Calu3 (cell line): ENCODE results near the gene OOSP2. TPM values are rescaled to one million over a fixed set of nuclear protein-coding genes. Genes with fewer than 3 reads are reported as not detected.

ENCODE experiments used
- BruUV-seq: library from RNA; stranded (reverse); fragments of 400-500 nt; replicated peaks from 2 replicates; lab custom pipeline; 2021; lab: Mats Ljungman, UMichigan
- CTCF ChIA-PET: fragments of 300-600 bp; sonication (Branson Sonifier 250); formaldehyde crosslinking; loops from one replicate; lab custom pipeline; 2022; ENCODE audit warnings: antibody characterized with exemption; lab: Charles Lee
- DNase-seq: peaks from one replicate; pipeline ENCODE4 v3.0.0; 2022
- H3K27ac Mint-ChIP-seq: one replicate; pipeline ENCODE4 v1.8.0; 2022; ENCODE audit warnings: mixed read lengths; ENCODE audit not compliant: unreplicated experiment
- H3K27me3 Mint-ChIP-seq: one replicate; pipeline ENCODE4 v1.8.0; 2022; ENCODE audit warnings: mixed read lengths; ENCODE audit not compliant: unreplicated experiment
- H3K36me3 Mint-ChIP-seq: one replicate; pipeline ENCODE4 v1.8.0; 2022; ENCODE audit warnings: mild to moderate bottlenecking, moderate library complexity, mixed read lengths; ENCODE audit not compliant: insufficient read depth, unreplicated experiment
- H3K4me1 Mint-ChIP-seq: one replicate; pipeline ENCODE4 v1.8.0; 2022; ENCODE audit warnings: mild to moderate bottlenecking, low read depth, mixed read lengths; ENCODE audit not compliant: unreplicated experiment
- H3K4me3 Mint-ChIP-seq: one replicate; pipeline ENCODE4 v1.8.0; 2022; ENCODE audit warnings: mild to moderate bottlenecking, low read depth, moderate library complexity, mixed read lengths; ENCODE audit not compliant: unreplicated experiment
- H3K9me3 Mint-ChIP-seq: one replicate; pipeline ENCODE4 v1.8.0; 2022; ENCODE audit warnings: low read depth, mixed read lengths; ENCODE audit not compliant: unreplicated experiment
- intact Hi-C: fragments of 100-400 bp; cut with micrococcal nuclease; formaldehyde crosslinking; loops from one replicate; pipeline ENCODE4 v1.10.0; 2022; ENCODE audit not compliant: unreplicated experiment
- total RNA-seq: library from RNA; stranded (reverse); gene quantifications from 2 replicates; pipeline ENCODE4 v1.2.3, GENCODE V29; 2022
- TF ChIP-seq, protein P1 (sequence below): fragments of 200-600 bp; IDR thresholded peaks from one replicate; pipeline ENCODE4 v1.8.0; 2022; ENCODE audit warnings: antibody characterized with exemption; ENCODE audit not compliant: unreplicated experiment

OOSP2 gene
- total RNA-seq, 1 experiment from 2014 or later, result not detected

DNA sequence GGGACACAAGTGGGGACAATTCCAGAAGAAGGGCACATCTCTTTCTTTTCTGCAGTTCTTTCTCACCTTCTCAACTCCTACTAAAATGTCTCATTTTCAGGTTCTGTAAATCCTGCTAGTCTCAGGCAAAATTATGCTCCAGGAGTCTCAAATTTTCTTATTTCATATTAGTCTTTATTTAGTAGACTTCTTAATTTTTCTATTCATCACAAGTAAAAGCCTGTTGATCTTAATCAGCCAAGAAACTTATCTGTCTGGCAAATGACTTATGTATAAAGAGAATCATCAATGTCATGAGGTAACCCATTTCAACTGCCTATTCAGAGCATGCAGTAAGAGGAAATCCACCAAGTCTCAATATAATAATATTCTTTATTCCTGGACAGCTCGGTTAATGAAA lies 48.2 kb downstream of the OOSP2 start, which contains the start of gene MS4A2:
Gene MS4A2, plus strand, starts transcription at position 301 of the 400 bp plus-strand sequence. CDS start 102 bp downstream, outside the sequence.
- intact Hi-C loops, result no loop called here
- Mint-ChIP-seq H3K4me1 (no peaks in the 10 kb centered on the region), H3K27me3 (no peaks in the 10 kb centered on the region), H3K27ac (no peak within 1 kb of the TSS), H3K9me3 (no peaks in the 10 kb centered on the region), H3K4me3 (no peak within 1 kb of the TSS), H3K36me3 (no peaks in the 10 kb centered on the region)
- no peak for DNase-seq
- TF ChIP-seq, protein P1, sequence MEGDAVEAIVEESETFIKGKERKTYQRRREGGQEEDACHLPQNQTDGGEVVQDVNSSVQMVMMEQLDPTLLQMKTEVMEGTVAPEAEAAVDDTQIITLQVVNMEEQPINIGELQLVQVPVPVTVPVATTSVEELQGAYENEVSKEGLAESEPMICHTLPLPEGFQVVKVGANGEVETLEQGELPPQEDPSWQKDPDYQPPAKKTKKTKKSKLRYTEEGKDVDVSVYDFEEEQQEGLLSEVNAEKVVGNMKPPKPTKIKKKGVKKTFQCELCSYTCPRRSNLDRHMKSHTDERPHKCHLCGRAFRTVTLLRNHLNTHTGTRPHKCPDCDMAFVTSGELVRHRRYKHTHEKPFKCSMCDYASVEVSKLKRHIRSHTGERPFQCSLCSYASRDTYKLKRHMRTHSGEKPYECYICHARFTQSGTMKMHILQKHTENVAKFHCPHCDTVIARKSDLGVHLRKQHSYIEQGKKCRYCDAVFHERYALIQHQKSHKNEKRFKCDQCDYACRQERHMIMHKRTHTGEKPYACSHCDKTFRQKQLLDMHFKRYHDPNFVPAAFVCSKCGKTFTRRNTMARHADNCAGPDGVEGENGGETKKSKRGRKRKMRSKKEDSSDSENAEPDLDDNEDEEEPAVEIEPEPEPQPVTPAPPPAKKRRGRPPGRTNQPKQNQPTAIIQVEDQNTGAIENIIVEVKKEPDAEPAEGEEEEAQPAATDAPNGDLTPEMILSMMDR, result no peak
- CTCF ChIA-PET, result no interaction called here
- BruUV-seq, result no TSS peak

DNA sequence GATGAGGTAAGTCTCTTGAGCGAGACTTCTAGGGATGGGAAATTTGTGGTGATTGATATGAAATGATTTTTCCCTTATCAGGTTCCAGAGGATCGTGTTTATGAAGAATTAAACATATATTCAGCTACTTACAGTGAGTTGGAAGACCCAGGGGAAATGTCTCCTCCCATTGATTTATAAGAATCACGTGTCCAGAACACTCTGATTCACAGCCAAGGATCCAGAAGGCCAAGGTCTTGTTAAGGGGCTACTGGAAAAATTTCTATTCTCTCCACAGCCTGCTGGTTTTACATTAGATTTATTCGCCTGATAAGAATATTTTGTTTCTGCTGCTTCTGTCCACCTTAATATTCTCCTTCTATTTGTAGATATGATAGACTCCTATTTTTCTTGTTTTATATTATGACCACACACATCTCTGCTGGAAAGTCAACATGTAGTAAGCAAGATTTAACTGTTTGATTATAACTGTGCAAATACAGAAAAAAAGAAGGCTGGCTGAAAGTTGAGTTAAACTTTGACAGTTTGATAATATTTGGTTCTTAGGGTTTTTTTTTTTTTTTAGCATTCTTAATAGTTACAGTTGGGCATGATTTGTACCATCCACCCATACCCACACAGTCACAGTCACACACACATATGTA lies 55.4 kb downstream of the OOSP2 start:
- H3K27me3 Mint-ChIP-seq, result no peaks in the 10 kb centered on the region
- H3K36me3 Mint-ChIP-seq, result no peaks in the 10 kb centered on the region
- DNase-seq, result no peak
- no peaks in the 10 kb centered on the region for H3K9me3 Mint-ChIP-seq
- no peak overlapping the region for H3K27ac Mint-ChIP-seq
- intact Hi-C loops, result no loop called here
- CTCF ChIA-PET, result no interaction called here
- H3K4me3 Mint-ChIP-seq, result no peak overlapping the region
- BruUV-seq, result no TSS peak
- TF ChIP-seq, protein P1, result no peak
- peaks cover 47% of the 10 kb centered on the region for H3K4me1 Mint-ChIP-seq

GRCh38 chr11:60097189-60097588 lies 57.0 kb downstream of the OOSP2 start:
- H3K36me3 Mint-ChIP-seq, result no peaks in the 10 kb centered on the region
- no peaks in the 10 kb centered on the region for H3K9me3 Mint-ChIP-seq
- TF ChIP-seq, protein P1, result no peak
- no TSS peak for BruUV-seq
- H3K27ac Mint-ChIP-seq, result no peak overlapping the region
- intact Hi-C loops, result no loop called here
- no peak overlapping the region for H3K4me3 Mint-ChIP-seq
- CTCF ChIA-PET, result interaction anchor here (0.6 kb wide), 1 partner anchor 111 kb away, joined by 3 read pairs; no protein-coding TSS in a partner anchor
- no peaks in the 10 kb centered on the region for H3K27me3 Mint-ChIP-seq
- H3K4me1 Mint-ChIP-seq, result peaks cover 62% of the 10 kb centered on the region
- DNase-seq, result no peak

Other genes starting within 250 kb of the OOSP2 start
- 49.8 and 51.2 TPM in 2 replicates for gene MRPL16, start 229.6 kb upstream of the OOSP2 start, total RNA-seq
- gene CBLIF, start 194.9 kb upstream of the OOSP2 start, total RNA-seq, result not detected in 2 replicates
- gene TCN1, start 173.9 kb upstream of the OOSP2 start, total RNA-seq, result 335 and 428 TPM in 2 replicates
- gene OOSP3, start 161.6 kb upstream of the OOSP2 start, total RNA-seq, result not detected in 2 replicates
- not detected in 2 replicates for gene OOSP1, start 102.0 kb upstream of the OOSP2 start, total RNA-seq
- gene OOSP4A, start 76.4 kb upstream of the OOSP2 start, total RNA-seq, result not detected in 2 replicates
- not detected in 2 replicates for gene OOSP4B, start 23.2 kb upstream of the OOSP2 start, total RNA-seq
- gene MS4A3, start 16.3 kb downstream of the OOSP2 start, total RNA-seq, result not detected in 2 replicates
- gene MS4A2, start 48.3 kb downstream of the OOSP2 start, total RNA-seq, result not detected in 2 replicates
- gene MS4A6A, start 142.7 kb downstream of the OOSP2 start, total RNA-seq, result not detected in 2 replicates
- gene MS4A4E, start 202.7 kb downstream of the OOSP2 start, total RNA-seq, result not detected in 2 replicates
- not detected in 2 replicates for gene MS4A4A, start 240.3 kb downstream of the OOSP2 start, total RNA-seq